Stimulated activated CD4-positive, alpha-beta T cell treated with anti-CD3 and anti-CD28 coated beads, Interleukin-2, amount 100 ng/mL, for 24 hours (primary cell): Measurements from ENCODE around the gene ETDA.
A peak's percentile ranks its signal among the peaks of the same experiment; 100 is the strongest.
"Not testable (repeated sequence)": the region's sequence is repeated elsewhere in the genome, so short reads cannot be mapped to it uniquely, and the experiment has no call there.

Experiments
- DNase-seq, 2 donors: peaks; one replicate each; pipeline ENCODE4 v3.0.0-alpha.2; 2020

Gene ETDA

GRCh38 chrX:135252011-135252518 is at the start of gene ETDA:
Gene ETDA, plus strand, starts transcription at chrX:135252061. Its CDS starts 1,216 bp downstream, at chrX:135253277.
- DNase-seq: not testable (repeated sequence)

GRCh38 chrX:135206427-135206826 is 45.4 kb upstream of the ETDA start:
- DNase-seq: peak; percentile 22 to 39

GRCh38 chrX:135213200-135213844 is 38.5 kb upstream of the ETDA start:
- peak; percentile 42 to 49 for DNase-seq

GRCh38 chrX:135245989-135246388 is 5.9 kb upstream of the ETDA start:
- DNase-seq: not testable (repeated sequence)

- not testable (repeated sequence) for DNase-seq
Measured at GRCh38 chrX:135256087-135256684, 4.3 kb downstream of the ETDA start.

GRCh38 chrX:135256923-135257322 is 5.1 kb downstream of the ETDA start:
- no peak for DNase-seq

- no peak for DNase-seq
Measured at GRCh38 chrX:135257469-135257868, 5.6 kb downstream of the ETDA start.

- not testable (repeated sequence) for DNase-seq
Measured at GRCh38 chrX:135260976-135261375, 9.1 kb downstream of the ETDA start.

GRCh38 chrX:135263376-135263775 is 11.5 kb downstream of the ETDA start:
- DNase-seq: not testable (repeated sequence)

- no peak for DNase-seq
Measured at GRCh38 chrX:135264206-135264605, 12.3 kb downstream of the ETDA start.

- no peak for DNase-seq
Measured at GRCh38 chrX:135273162-135273561, 21.3 kb downstream of the ETDA start.

- DNase-seq: no peak
Measured at GRCh38 chrX:135275973-135276372, 24.1 kb downstream of the ETDA start.

- no peak for DNase-seq
Measured at GRCh38 chrX:135287266-135287823, 35.5 kb downstream of the ETDA start.

GRCh38 chrX:135295238-135295943 is 43.5 kb downstream of the ETDA start:
- DNase-seq: peak; percentile 63 to 71

- DNase-seq: no peak
Measured at GRCh38 chrX:135295944-135296305, 44.1 kb downstream of the ETDA start.

GRCh38 chrX:135302269-135302873 is 50.5 kb downstream of the ETDA start:
- no peak for DNase-seq
